Measurements from ENCODE around the gene FCHSD2.
"Not testable (repeated sequence)": the region's sequence is repeated elsewhere in the genome, so short reads cannot be mapped to it uniquely, and the experiment has no call there.

Gene FCHSD2

DNA sequence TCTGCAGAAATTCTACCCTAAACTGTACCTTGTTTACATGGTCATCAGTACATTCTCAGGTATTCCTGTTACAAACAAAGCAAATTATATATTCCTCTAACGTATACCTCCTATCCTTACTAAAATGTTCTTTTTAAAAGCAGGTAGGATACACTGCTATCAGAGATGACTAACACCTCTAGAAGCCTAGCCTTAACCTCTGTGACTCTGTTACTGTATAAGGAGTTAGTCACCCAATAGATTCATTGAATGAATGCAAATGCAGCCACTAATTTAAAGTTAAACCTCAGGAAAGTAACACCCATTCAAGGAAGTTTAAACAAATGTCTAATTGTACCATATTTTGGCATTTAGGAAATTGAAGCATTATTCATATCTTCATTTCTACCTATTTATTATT lies 82.2 kb downstream of the FCHSD2 start:
- no peak for DNase-seq (ENCODE audit: low read depth)

- no peak for DNase-seq (ENCODE audit: low read depth)
Observed at GRCh38 chr11:73058989-73059674, 83.0 kb downstream of the FCHSD2 start.

- no peak for DNase-seq (ENCODE audit: low read depth)
Observed at GRCh38 chr11:73055655-73056354, 86.3 kb downstream of the FCHSD2 start.

DNA sequence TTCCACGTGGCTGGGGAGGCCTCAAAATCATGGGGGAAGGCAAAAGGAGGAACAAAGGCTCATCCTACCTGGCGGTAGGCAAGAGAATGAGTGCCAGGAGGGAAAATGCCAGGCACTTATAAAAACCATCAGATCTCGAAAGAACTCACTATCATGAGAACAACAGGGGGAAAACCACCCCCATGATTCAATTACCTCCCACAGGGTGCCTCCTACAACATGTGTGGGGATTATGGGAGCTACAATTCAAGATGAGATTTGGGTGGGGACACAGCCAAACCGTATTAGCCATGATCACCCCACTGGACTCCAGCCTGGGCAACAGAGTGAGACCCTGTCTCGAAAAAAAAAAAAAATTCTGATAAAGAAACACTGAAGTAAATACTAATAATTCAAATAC lies 87.1 kb downstream of the FCHSD2 start:
- DNase-seq (ENCODE audit: low read depth) = no peak

GRCh38 chr11:73053964-73054363 lies 88.2 kb downstream of the FCHSD2 start:
- DNase-seq (ENCODE audit: low read depth) = no peak

- no peak for DNase-seq (ENCODE audit: low read depth)
Observed at GRCh38 chr11:73048446-73048845, 93.7 kb downstream of the FCHSD2 start.

GRCh38 chr11:73047773-73048371 lies 94.2 kb downstream of the FCHSD2 start:
- DNase-seq (ENCODE audit: low read depth) = no peak

- no peak for DNase-seq (ENCODE audit: low read depth)
Observed at GRCh38 chr11:73040046-73040445, 102.1 kb downstream of the FCHSD2 start.

- DNase-seq (ENCODE audit: low read depth) = no peak
Observed at GRCh38 chr11:73034777-73035176, 107.3 kb downstream of the FCHSD2 start.

GRCh38 chr11:73034331-73034730 lies 107.8 kb downstream of the FCHSD2 start:
- DNase-seq (ENCODE audit: low read depth) = no peak

- DNase-seq (ENCODE audit: low read depth) = no peak
Observed at GRCh38 chr11:73030130-73030529, 112.0 kb downstream of the FCHSD2 start.

DNA sequence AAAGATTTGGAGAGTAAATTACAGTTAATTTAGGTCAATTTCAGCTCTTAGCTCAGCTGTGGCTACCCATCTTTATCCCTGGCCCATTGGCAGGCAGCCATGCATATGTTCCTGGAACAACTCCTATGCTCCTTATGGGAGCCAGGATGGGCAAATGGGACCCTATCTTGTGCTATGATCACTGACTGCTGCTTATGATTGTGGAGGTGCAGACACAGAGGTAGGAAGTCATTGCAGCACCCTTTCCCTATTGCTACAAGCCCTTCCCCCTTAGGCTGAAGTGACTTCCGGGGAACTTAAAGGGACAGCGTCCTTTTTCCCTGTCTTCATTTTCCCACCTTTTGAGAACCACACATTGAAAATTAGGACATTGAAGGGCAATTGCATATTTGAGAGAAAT lies 112.7 kb downstream of the FCHSD2 start:
- DNase-seq (ENCODE audit: low read depth) = no peak

DNA sequence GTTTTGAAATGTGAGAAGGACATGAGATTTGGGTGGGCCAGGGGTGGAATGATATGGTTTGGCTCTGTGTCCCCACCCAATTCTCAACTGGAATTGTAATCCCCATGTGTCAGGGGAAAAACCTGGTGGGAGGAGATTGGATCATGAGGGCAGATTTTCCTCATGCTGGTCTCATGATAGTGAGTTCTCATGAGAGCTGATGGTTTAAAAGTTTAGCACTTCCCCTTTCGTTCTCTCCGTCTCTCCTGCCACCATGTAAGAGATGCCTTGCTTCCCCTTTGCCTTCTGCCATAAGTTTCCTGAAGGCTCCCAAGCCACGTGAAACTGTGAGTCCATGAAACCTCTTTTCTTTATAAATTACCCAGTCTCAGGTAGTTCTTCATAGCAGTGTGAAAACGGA lies 113.5 kb downstream of the FCHSD2 start:
- no peak for DNase-seq (ENCODE audit: low read depth)

GRCh38 chr11:73027840-73028239 lies 114.3 kb downstream of the FCHSD2 start:
- DNase-seq (ENCODE audit: low read depth) = not testable (repeated sequence)

- DNase-seq (ENCODE audit: low read depth) = no peak
Observed at GRCh38 chr11:73024639-73025038, 117.5 kb downstream of the FCHSD2 start.

GRCh38 chr11:73019996-73020395 lies 122.1 kb downstream of the FCHSD2 start:
- DNase-seq (ENCODE audit: low read depth) = no peak

- no peak for DNase-seq (ENCODE audit: low read depth)
Observed at GRCh38 chr11:73019449-73019848, 122.7 kb downstream of the FCHSD2 start.

GRCh38 chr11:73018856-73019255 lies 123.3 kb downstream of the FCHSD2 start:
- DNase-seq (ENCODE audit: low read depth) = no peak

- DNase-seq (ENCODE audit: low read depth) = no peak
Observed at GRCh38 chr11:73017024-73017751, 124.9 kb downstream of the FCHSD2 start.

GRCh38 chr11:73013021-73013420 lies 129.1 kb downstream of the FCHSD2 start:
- DNase-seq (ENCODE audit: low read depth) = no peak

DNA sequence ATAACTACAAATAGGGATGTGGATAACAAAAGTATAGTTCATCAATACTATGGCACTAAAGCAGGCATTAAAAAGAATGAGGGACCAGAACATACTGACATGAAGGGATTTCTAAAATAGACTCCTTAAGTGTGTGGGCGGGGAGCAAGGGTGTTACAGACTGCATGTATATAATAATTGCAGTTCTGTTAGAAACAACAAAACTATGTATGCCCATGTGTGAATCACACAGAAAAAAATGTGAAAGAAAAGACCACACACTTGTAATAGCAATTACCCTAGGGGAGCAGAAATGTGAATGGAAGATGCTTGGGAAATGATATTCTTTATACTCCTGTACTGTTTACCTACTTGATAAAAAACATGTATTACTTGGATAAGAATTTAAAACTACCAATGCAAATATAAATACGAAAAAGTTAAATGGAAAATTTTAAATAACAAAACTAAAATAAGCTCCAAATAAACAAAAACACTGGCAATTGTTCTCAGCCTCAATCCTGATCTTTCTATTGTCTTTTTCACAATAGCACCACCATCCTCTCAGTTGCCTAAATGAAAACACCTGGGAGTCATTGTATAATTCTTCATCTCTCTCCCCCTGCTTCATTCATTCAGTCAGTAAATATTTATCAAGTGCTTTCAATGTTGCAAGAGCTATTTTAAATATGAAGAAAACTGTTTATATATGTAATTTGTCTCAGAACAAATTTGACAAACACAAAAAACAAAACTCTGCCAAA lies 129.8 kb downstream of the FCHSD2 start:
- no peak for DNase-seq (ENCODE audit: low read depth)

All from activated T-cell treated with anti-CD3 and anti-CD28 coated beads for 48 hours (primary cell).